ENCODE data around the gene PPM1N. TPM values are rescaled to one million over a fixed set of nuclear protein-coding genes. Genes with fewer than 3 reads are reported as not detected.

The PPM1N gene
- total and polyA plus RNA-seq, 7 donors: 1.2 to 4.2 (median 2.5) TPM

DNA sequence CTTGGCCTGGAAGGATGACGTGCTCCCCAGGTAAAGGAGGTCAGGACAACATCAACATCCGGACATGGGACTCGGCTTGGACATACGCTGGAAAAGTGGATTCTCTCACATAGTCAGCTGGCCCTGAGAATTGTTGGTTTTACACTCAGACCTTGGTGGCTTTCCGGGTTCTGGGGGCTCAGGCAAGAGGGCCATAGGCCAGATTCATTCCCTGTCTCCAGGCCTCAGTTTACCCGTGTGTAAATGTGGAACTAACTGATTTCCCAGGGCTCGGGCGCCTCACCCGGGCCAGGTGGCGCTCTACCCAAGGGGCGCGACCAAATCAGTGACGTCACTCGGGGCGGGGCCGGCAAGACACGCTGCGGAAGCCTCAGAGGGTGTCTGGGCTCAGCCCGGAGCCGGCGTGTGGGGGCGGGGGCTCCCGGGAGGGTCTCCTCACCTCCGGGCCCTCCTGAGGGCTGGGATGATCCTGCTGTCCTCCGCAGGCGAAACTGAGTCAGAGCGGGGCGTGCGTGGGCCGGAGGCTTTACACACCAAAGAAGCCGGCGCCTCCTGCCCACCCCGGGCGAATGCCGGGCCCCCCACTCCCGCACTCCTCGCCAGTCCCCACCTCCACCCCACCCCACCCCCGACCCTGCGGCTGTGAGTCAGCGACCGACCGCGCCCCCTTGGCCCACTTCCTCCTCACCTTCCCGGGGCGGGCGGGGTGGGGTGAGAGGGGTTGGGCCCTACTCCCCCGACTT lies 8.2 kb downstream of the PPM1N start:
- H3K9me3 ChIP-seq: no peaks in the 10 kb centered on the region
- H3K36me3 ChIP-seq: no peaks in the 10 kb centered on the region
- H3K27me3 ChIP-seq: peaks cover 0 to 4% (median 0%) of the 10 kb centered on the region in 3 donors
- peaks cover 0 to 26% (median 24%) of the 10 kb centered on the region in 4 donors for H3K4me1 ChIP-seq
- WGBS, 2 donors: 1% methylated on average over 47 of the region's 47 CpGs
- DNase-seq: peak; percentile 98
- TF ChIP-seq, protein P1, sequence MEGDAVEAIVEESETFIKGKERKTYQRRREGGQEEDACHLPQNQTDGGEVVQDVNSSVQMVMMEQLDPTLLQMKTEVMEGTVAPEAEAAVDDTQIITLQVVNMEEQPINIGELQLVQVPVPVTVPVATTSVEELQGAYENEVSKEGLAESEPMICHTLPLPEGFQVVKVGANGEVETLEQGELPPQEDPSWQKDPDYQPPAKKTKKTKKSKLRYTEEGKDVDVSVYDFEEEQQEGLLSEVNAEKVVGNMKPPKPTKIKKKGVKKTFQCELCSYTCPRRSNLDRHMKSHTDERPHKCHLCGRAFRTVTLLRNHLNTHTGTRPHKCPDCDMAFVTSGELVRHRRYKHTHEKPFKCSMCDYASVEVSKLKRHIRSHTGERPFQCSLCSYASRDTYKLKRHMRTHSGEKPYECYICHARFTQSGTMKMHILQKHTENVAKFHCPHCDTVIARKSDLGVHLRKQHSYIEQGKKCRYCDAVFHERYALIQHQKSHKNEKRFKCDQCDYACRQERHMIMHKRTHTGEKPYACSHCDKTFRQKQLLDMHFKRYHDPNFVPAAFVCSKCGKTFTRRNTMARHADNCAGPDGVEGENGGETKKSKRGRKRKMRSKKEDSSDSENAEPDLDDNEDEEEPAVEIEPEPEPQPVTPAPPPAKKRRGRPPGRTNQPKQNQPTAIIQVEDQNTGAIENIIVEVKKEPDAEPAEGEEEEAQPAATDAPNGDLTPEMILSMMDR (IDR thresholded peaks at IDR 0.05): peak in 1 of 4 experiments; percentile 26
- TF ChIP-seq POLR2AphosphoS5 (IDR thresholded peaks at IDR 0.05) (peak; percentile 88 to 93 (median 92)), EP300 (IDR thresholded peaks at IDR 0.05) (peak in 1 of 4 donors; percentile 1), POLR2A (IDR thresholded peaks at IDR 0.05) (peak; percentile 86 to 94)
- intact Hi-C loops (cut with DNase I): loop anchor here (10.0 kb wide), 2 partner anchors 278 to 752 kb away; partner anchors contain the start of gene DMPK
- H3K4me3 ChIP-seq: peak overlapping the region; percentile 83 to 100 (median 100)
- H3K27ac ChIP-seq: peak overlapping the region; percentile 94 to 99 (median 98)

DNA sequence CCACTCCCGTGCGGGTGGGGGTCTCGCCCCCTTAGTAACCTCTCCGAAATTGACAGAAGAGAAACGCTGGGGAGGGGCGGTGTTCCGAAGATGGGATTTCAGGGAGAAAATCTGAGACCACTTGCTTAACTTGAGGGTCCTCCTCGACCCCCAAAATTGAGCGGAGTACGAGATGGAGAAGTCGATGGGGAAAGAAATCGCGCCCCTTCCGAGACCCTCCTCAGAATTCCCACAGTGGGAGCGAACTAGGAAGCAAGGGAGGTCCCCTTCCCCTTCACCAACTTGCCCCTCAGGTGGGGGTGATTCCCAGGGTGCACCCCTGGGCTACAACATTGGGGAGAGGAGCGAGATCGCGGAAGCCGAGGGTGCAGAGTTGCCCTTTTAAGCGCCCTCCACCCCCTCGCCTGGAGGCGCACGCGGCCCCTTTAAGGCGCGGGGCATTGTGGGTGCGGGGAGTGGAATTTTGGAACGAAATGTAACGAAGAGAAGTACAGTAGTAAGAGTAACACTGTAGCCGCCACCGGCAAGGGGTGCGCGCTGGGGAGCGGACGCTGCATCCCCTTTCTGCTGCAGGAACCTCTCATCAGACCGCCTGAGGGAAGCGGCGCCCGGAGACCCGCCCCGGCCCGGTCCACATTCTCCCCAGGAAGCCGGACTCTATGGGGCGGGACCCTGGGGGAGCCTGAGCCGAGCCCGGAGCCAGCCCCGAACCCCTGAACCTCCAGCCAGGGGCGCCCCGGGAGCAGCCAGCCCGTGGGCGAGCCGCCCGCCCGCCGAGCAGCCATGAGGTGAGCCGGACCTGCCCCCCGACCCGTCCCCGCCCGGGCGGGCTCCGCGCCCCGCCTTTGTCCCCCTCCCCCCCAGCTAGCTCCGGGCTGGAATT lies 9.0 kb downstream of the PPM1N start, which contains the start of gene VASP:
Gene VASP (plus strand): TSS at position 491 of the 883 bp plus-strand sequence. CDS start 293 bp downstream, at position 784.
- Histone ChIP-seq H3K4me3 (peak within 1 kb of the TSS; percentile 83 to 100 (median 100)), H3K27ac (peak within 1 kb of the TSS; percentile 94 to 99 (median 98)), H3K36me3 (no peaks in the 10 kb centered on the region), H3K27me3 (no peaks in the 10 kb centered on the region), H3K9me3 (no peaks in the 10 kb centered on the region), H3K4me1 (peaks cover 0 to 34% (median 32%) of the 10 kb centered on the region in 4 donors)
- intact Hi-C loops (cut with DNase I): loop anchor here (10.0 kb wide), 2 partner anchors 278 to 752 kb away; partner anchors contain the start of gene DMPK
- TF ChIP-seq POLR2AphosphoS5 (IDR thresholded peaks at IDR 0.05) (peak; percentile 97 to 99 (median 99)), POLR2A (IDR thresholded peaks at IDR 0.05) (peak; percentile 96 to 98), EP300 (IDR thresholded peaks at IDR 0.05) (peak in 1 of 4 donors; percentile 85)
- TF ChIP-seq, protein P1 (IDR thresholded peaks at IDR 0.05): no peak
- DNase-seq: peak; percentile 95
- 1% methylated on average over 65 of the region's 65 CpGs for WGBS, 2 donors

DNA sequence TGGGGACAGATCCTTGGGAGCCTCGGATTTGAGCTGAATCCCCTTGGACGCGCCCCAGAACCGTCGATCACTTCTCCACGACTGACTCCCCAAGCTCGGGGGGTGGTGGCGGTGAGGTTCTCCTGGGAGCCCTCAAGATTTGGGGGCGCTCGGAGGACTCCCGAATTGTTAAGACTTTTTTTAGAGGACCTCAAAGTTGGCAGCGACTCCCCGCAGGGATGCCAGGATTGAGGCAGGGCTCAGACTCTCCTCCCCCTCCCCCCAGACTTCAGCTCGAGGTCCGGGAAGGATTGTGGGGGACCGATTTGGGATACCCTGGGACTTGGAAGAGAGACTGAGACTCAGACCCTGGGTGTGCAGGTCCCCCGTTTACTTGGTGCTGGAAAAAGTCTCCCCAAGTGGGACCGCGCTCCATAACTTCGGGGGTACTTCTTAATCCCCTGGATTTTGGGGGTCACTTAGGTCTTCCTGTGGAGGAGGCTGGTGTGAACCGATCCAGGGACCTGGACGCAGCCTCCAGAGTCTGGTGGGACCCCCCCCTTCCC lies 9.7 kb downstream of the PPM1N start:
- 0 to 1% methylated on average over 22 of the region's 22 CpGs for WGBS, 2 donors
- intact Hi-C loops (cut with DNase I): loop anchor here (2.0 to 10.0 kb wide), 3 partner anchors 77 to 753 kb away; partner anchors contain the start of genes DMPK and OPA3
- no peaks in the 10 kb centered on the region for H3K36me3 ChIP-seq
- peak overlapping the region; percentile 83 to 100 (median 100) for H3K4me3 ChIP-seq
- peak overlapping the region; percentile 94 to 99 (median 98) for H3K27ac ChIP-seq
- DNase-seq: peak; percentile 83
- H3K9me3 ChIP-seq: no peaks in the 10 kb centered on the region
- peaks cover 0 to 41% (median 40%) of the 10 kb centered on the region in 4 donors for H3K4me1 ChIP-seq
- no peaks in the 10 kb centered on the region for H3K27me3 ChIP-seq
- TF ChIP-seq EP300 (IDR thresholded peaks at IDR 0.05) (no peak), POLR2AphosphoS5 (IDR thresholded peaks at IDR 0.05) (no peak), POLR2A (IDR thresholded peaks at IDR 0.05) (no peak)
- TF ChIP-seq, protein P1 (IDR thresholded peaks at IDR 0.05): no peak

DNA sequence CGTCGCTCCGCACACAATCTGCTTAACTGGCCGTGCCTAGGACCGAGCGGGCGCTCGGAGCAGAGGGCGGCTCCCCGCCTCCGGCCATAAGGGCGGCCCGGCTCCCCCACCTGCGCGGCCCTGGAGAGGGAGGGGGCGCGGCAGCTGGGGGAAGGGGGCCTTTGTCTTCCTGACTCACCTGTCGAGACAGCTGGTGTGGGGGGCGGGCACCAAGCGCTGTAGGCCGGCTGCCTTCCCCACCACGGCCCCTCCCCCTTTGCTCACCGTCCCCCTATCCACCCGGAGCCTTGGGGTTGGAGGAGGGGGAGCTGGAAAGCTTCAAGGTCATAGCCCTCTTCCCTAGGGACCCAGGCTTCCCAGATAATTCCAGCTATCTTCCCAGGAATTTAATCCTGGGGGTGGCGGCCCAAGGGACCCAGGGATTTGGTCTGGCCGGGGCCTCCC lies 10.2 kb downstream of the PPM1N start:
- H3K4me1 ChIP-seq: peaks cover 0 to 45% (median 44%) of the 10 kb centered on the region in 4 donors
- WGBS, 2 donors: 0 to 2% methylated on average over 26 of the region's 26 CpGs
- DNase-seq: peak; percentile 89

More for the DNA sequence above, 10.2 kb downstream of the PPM1N start:
- no peaks in the 10 kb centered on the region for H3K27me3 ChIP-seq
- intact Hi-C loops (cut with DNase I): loop anchor here (2.0 to 10.0 kb wide), 3 partner anchors 76 to 754 kb away; partner anchors contain the start of genes DMPK and OPA3
- H3K36me3 ChIP-seq: no peaks in the 10 kb centered on the region
- no peaks in the 10 kb centered on the region for H3K9me3 ChIP-seq
- peak overlapping the region; percentile 94 to 99 (median 98) for H3K27ac ChIP-seq
- peak overlapping the region; percentile 83 to 100 (median 100) for H3K4me3 ChIP-seq
- TF ChIP-seq, protein P1 (IDR thresholded peaks at IDR 0.05): no peak
- no peak for TF ChIP-seq EP300 (IDR thresholded peaks at IDR 0.05)
- TF ChIP-seq POLR2A (IDR thresholded peaks at IDR 0.05): no peak
- TF ChIP-seq POLR2AphosphoS5 (IDR thresholded peaks at IDR 0.05): no peak
